HT1080 (cell line): ENCODE data around the gene HEG1. TPM values are rescaled to one million over a fixed set of nuclear protein-coding genes. Genes with fewer than 3 reads are reported as not detected.
"Not testable (repeated sequence)": the region's sequence is repeated elsewhere in the genome, so short reads cannot be mapped to it uniquely, and the experiment has no call there.

ENCODE experiments used
- DNase-seq: peaks from one replicate; pipeline ENCODE4 v3.0.0-alpha.2; 2015; ENCODE audit warnings: low read depth
- polyA plus RNA-seq, 2 experiments: library from polyadenylated mRNA; depleted of rRNA; stranded (reverse); fragments of >200 nt; gene quantifications; 2 replicates each; pipeline ENCODE4 v1.2.3, GENCODE V29; 2015
- total RNA-seq: library from RNA; depleted of rRNA; stranded (reverse); fragments of >200 nt; shearing (Covaris generic); gene quantifications from 2 replicates; pipeline ENCODE4 v1.2.3, GENCODE V29; 2014; rRNA removed

The HEG1 gene
- 34.4 and 40.7 TPM in 2 replicates for total RNA-seq
- polyA plus RNA-seq (2015; cell fraction: cytosol; rRNA removed): 70.8 and 102 TPM in 2 replicates
- 119 and 120 TPM in 2 replicates for polyA plus RNA-seq (2015; cell fraction: nucleus; rRNA removed)

GRCh38 chr3:125055913-125056745 lies at the start of gene HEG1:
Gene HEG1 (minus strand): TSS chr3:125055997. CDS start chr3:125055890, 107 bp downstream.
- DNase-seq: peak; percentile 83

- DNase-seq: no peak
Observed at GRCh38 chr3:125105116-125105515, 49.3 kb upstream of the HEG1 start.

GRCh38 chr3:125104639-125105038 lies 48.8 kb upstream of the HEG1 start:
- peak; percentile 44 for DNase-seq

GRCh38 chr3:125103406-125103805 lies 47.6 kb upstream of the HEG1 start:
- DNase-seq: peak; percentile 41

- DNase-seq: no peak
Observed at GRCh38 chr3:125102470-125102869, 46.7 kb upstream of the HEG1 start.

GRCh38 chr3:125098611-125099291 lies 43.0 kb upstream of the HEG1 start:
- DNase-seq: no peak

- no peak for DNase-seq
Observed at GRCh38 chr3:125090649-125091048, 34.9 kb upstream of the HEG1 start.

GRCh38 chr3:125087768-125088391 lies 32.1 kb upstream of the HEG1 start:
- peak; percentile 92 for DNase-seq

- no peak for DNase-seq
Observed at GRCh38 chr3:125085166-125085565, 29.4 kb upstream of the HEG1 start.

GRCh38 chr3:125083776-125084175 lies 28.0 kb upstream of the HEG1 start:
- peak; percentile 83 for DNase-seq

GRCh38 chr3:125082339-125082738 lies 26.5 kb upstream of the HEG1 start:
- DNase-seq: not testable (repeated sequence)

- DNase-seq: no peak
Observed at GRCh38 chr3:125080077-125080476, 24.3 kb upstream of the HEG1 start.

GRCh38 chr3:125079675-125080045 lies 23.9 kb upstream of the HEG1 start:
- DNase-seq: peak; percentile 78

GRCh38 chr3:125078951-125079674 lies 23.3 kb upstream of the HEG1 start:
- DNase-seq: no peak

- no peak for DNase-seq
Observed at GRCh38 chr3:125077864-125078263, 22.1 kb upstream of the HEG1 start.

GRCh38 chr3:125076464-125076863 lies 20.7 kb upstream of the HEG1 start:
- DNase-seq: no peak

- no peak for DNase-seq
Observed at GRCh38 chr3:125075738-125076137, 19.9 kb upstream of the HEG1 start.

- DNase-seq: no peak
Observed at GRCh38 chr3:125073390-125073905, 17.7 kb upstream of the HEG1 start.

- no peak for DNase-seq
Observed at GRCh38 chr3:125072749-125073389, 17.1 kb upstream of the HEG1 start.

GRCh38 chr3:125072301-125072700 lies 16.5 kb upstream of the HEG1 start:
- peak; percentile 84 for DNase-seq
